ENCODE data around the gene HEBP2. TPM values are rescaled to one million over a fixed set of nuclear protein-coding genes. Genes with fewer than 3 reads are reported as not detected.
A peak's percentile ranks its signal among the peaks of the same experiment; 100 is the strongest.

Gene HEBP2
- polyA plus RNA-seq, 2 of the 4 experiments (the other 2 are of a cell fraction) = 18.0 to 22.1 TPM

GRCh38 chr6:138468320-138469015 is 64.4 kb downstream of the HEBP2 start:
- DNase-seq (ENCODE audit: low read depth in 1 of 2, low spot score in 1 of 2) (peak; percentile 21 to 86), FAIRE-seq (no peak), ATAC-seq (peak; percentile 90 to 92)
- POLR2A ChIA-PET = interaction anchor here (1.2 kb wide), 1 partner anchor 13 kb away, joined by 7 read pairs; no protein-coding TSS in a partner anchor
- CTCF ChIA-PET = interaction anchor here (0.8 to 2.8 kb wide), 4 partner anchors 11 to 40 kb away, joined by 3 to 9 read pairs (median 6); no protein-coding TSS in a partner anchor
- Histone ChIP-seq H3K9me3 (no peaks in the 10 kb centered on the region), H3K4me3 (peak overlapping the region; percentile 29; the same call in 1 of the 3 replicates), H3K4me2 (peak overlapping the region; percentile 68), H3K27ac (peak overlapping the region; percentile 82 to 85), H3K4me1 (peaks cover 47% of the 10 kb centered on the region)
- 2% methylated on average over 3 of the region's 9 CpGs for WGBS (ENCODE audit: missing lambda C conversion rate)
- TF ChIP-seq GATA3 (IDR thresholded peaks at IDR 0.05; ENCODE audit: borderline replicate concordance) (peak; percentile 78; the same call in 1 of the 2 replicates), HES2 (IDR thresholded peaks at IDR 0.05) (peak; percentile 44; the same call in 1 of the 2 replicates), CEBPB (IDR thresholded peaks at IDR 0.05) (peak; percentile 85 to 94), BCL3 (IDR thresholded peaks at IDR 0.05) (0 out of 3 replicates have a peak, but pooled peaks have one; percentile 53), MAX (IDR thresholded peaks at IDR 0.05) (peak; percentile 47; the same call in 1 of the 2 replicates), FOSL2 (IDR thresholded peaks at IDR 0.05) (peak; percentile 89), FOSL2 (CRISPR knock-in tag; IDR thresholded peaks at IDR 0.05) (peak; percentile 91), EHF (CRISPR knock-in tag; IDR thresholded peaks at IDR 0.05) (no peak), JUNB (IDR thresholded peaks at IDR 0.05) (peak; percentile 89), ELK1 (IDR thresholded peaks at IDR 0.05; ENCODE audit: low read depth, low read length) (no peak), JUN (IDR thresholded peaks at IDR 0.05) (peak; percentile 55 to 91; a peak in 4 of 5 replicates), POLR2A (IDR thresholded peaks at IDR 0.05; ENCODE audit: low read length) (no peak), RFX5 (IDR thresholded peaks at IDR 0.05) (no peak), EP300 (IDR thresholded peaks at IDR 0.05) (peak; percentile 35 to 48; a peak in 2 of 5 replicates), ZFP36 (IDR thresholded peaks at IDR 0.05; ENCODE audit: borderline replicate concordance, partially characterized antibody) (peak; percentile 1)

Small RNA genes lying within 50 kb of the gene (small RNA-seq; reads per million reads assigned to genes)
- 0 reads per million in 6 experiments for gene AL031003.1
- gene AL391669.1 = 0 reads per million in 6 experiments
- gene MIR3145 = 0 to 5.9 (median 1.3) reads per million in 6 experiments

Other genes with a start within 250 kb of the HEBP2 start
- gene ARFGEF3, start 242.3 kb upstream of the HEBP2 start, polyA plus RNA-seq (2011; rRNA removed) = 0.83 and 1.4 TPM in 2 replicates
- gene ARFGEF3, start 242.3 kb upstream of the HEBP2 start, polyA plus RNA-seq (2017; fragmentation: RNase III; extraction: RNeasy Plus Mini Kit Qiagen cat#74134 plus additional on column Dnase treatment) = 0.15 to 0.25 TPM (median 0.18 TPM) in 3 replicates
- gene PBOV1, start 185.7 kb upstream of the HEBP2 start, polyA plus RNA-seq (2011; rRNA removed) = not detected in 2 replicates
- gene PBOV1, start 185.7 kb upstream of the HEBP2 start, polyA plus RNA-seq (2017; fragmentation: RNase III; extraction: RNeasy Plus Mini Kit Qiagen cat#74134 plus additional on column Dnase treatment) = not detected in 3 replicates
- gene SMIM28, start 26.3 kb upstream of the HEBP2 start, polyA plus RNA-seq (2011; rRNA removed) = not detected in 2 replicates
- gene SMIM28, start 26.3 kb upstream of the HEBP2 start, polyA plus RNA-seq (2017; fragmentation: RNase III; extraction: RNeasy Plus Mini Kit Qiagen cat#74134 plus additional on column Dnase treatment) = not detected in 3 replicates
- 2.6 and 2.8 TPM in 2 replicates for gene NHSL1, start 95.3 kb downstream of the HEBP2 start, polyA plus RNA-seq (2011; rRNA removed)
- 0.99 to 1.6 TPM (median 1.1 TPM) in 3 replicates for gene NHSL1, start 95.3 kb downstream of the HEBP2 start, polyA plus RNA-seq (2017; fragmentation: RNase III; extraction: RNeasy Plus Mini Kit Qiagen cat#74134 plus additional on column Dnase treatment)